Retina (tissue), 1 donor: ENCODE data around the gene IMPG1.

ENCODE experiments used
- DNase-seq: peaks from one replicate; pipeline ENCODE4 v3.0.0-alpha.2; 2016

IMPG1 gene

DNA sequence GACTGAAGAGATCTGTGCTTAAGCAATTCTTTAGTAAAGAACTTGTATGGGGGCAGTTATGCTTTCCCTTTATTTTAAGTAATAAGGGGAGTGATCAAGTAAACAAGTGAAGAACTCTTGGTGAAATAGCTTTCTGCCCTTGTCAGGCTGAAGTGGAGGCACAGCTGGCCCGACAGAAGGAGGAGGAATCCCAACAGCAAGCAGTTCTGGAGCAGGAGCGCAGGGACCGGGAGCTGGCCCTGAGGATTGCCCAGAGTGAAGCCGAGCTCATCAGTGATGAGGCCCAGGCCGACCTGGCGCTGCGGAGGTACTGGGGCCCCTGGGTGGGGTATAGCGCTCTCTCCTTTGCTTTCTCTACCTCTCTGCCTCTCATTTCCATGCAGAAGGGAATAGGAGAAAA, 180.1 kb downstream of the IMPG1 start:
- DNase-seq, result no peak

- DNase-seq, result no peak
Measured at GRCh38 chr6:75884822-75885221, 187.6 kb downstream of the IMPG1 start.

DNA sequence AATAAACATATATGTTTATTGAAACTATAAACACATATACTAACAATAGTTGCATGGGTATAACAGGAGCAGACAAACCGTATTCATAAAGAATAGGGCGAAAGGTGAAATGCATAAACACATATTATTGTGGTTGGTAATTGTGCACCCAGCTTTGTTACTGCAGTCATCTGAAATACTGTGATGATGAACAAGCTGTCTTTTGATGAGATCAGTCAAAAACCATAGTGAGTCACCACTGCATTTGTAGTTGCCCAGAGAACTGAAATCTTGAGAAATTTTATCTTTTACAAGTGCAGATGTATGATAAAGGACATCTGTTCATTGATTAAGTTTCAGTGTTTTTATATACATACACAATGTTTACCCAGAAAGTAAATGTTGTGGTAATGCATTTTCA, 189.7 kb downstream of the IMPG1 start:
- no peak for DNase-seq

DNA sequence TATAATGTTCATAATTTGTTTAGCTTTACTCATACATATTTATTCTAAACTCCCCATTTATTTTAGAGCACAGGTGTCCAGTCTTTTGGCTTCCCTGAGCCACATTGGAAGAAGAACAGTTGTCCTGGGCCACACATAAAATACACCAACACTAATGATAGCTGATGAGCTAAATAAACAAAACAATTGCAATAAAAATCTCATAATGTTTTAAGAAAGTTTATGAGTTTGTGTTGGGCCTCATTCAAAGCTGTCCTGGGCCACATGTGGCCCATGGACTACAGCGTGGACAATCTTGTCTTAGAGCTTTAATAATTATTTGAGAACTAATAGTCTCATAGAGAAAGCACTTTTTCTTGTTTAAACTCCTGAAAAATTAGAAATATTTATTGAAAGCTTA, 192.2 kb downstream of the IMPG1 start:
- DNase-seq, result no peak

DNA sequence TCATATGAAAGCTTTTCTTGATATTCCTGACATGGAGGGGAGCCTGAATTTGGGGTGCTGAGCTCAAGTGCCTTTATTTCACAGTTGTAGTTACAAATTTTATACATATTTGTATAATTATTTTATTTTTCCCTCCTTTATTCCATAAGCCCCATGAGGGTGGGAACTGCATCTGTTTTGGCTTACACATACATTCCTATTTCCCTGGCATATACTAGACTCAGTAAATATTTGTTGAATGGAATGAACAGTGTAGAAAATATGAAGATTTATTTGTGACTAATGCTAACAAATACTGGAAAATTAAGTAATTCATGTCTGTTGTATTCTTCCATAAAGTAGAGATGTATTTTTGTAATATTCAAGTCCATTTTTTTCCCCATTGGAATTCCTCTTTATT, 196.3 kb downstream of the IMPG1 start:
- DNase-seq, result no peak

DNA sequence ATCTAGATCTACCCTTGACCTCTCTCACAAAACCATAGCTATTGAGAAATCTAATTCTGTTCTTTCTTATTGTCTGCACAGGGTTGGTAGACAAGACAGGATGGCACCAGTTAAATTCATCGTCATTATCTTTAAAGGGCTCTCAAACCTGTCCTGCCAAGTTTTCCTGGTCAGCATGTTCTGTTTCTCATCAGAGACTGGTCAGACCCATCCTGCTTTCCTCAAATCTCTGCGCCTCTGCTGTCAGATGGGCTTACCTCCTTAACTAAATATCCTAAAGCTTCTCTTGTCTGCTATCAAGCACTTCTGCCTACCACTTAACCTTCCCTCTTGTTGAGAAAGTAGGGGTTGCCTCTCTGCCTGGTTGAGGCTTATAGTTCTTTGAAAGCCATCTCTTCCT, 198.2 kb downstream of the IMPG1 start:
- DNase-seq, result no peak
